Hypothalamus (tissue), 51 donors: Measurements from ENCODE around the gene MRPL48.
A peak's percentile ranks its signal among the peaks of the same experiment; 100 is the strongest.
"Not testable (repeated sequence)": the region's sequence is repeated elsewhere in the genome, so short reads cannot be mapped to it uniquely, and the experiment has no call there.

ENCODE experiments used
- DNase-seq, 51 donors: peaks; one replicate each; lab custom pipeline; 2025; lab: John Stamatoyannopoulos, UW

MRPL48 gene

DNA sequence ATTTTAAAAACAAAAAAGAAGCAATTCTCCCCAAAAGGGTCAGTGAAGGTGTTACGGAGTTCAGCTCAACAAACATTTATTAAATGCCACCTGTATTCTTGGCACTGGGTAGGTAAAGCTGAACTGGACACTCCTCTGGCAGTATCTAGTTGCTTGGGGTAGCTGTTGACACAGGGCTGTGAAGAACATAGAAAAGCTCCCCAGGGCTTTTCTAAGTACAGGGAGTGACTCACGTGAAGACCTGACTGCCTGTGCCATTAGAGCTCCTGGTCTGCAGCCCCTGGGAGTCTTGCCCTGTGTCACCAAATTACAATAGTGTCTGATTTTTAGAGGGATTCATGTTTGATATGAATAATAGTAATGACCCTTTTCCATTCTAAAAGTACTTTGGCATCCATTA lies 45.4 kb downstream of the MRPL48 start:
- no peak for DNase-seq

DNA sequence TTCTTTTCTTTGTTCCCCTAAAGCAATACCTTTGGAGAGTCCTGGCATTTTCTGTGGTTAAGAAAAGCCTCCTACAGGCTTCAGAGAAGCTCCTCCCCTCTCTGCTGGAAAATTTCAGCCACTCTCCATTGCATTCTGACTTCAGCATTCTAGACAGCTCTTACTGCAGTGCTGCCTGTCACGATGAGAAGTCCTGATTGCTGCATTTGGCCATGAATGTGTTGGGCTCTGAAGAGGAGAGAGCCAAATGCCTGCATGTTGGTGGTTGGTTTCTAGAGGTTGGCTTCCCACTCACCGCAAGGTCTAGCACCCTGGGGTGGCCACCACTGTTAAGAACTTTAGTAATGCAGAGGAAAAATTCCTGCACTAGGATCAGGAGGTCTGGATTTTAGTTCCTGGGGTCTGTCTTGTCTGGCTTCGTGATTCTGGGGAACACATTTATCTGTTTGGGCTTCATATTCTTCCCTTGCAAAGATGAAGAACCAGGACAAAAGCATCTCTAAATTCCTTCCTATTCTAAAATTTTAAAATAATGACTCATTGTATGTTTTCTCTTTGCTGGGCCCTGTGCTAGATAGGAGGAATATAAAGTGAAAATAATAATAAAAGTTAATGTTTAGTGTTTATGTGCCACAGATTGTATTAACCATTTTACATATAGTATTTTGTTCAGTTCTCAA lies 50.9 kb downstream of the MRPL48 start:
- peak in 4 of 51 donors; percentile 2 to 4 (median 4) for DNase-seq

DNA sequence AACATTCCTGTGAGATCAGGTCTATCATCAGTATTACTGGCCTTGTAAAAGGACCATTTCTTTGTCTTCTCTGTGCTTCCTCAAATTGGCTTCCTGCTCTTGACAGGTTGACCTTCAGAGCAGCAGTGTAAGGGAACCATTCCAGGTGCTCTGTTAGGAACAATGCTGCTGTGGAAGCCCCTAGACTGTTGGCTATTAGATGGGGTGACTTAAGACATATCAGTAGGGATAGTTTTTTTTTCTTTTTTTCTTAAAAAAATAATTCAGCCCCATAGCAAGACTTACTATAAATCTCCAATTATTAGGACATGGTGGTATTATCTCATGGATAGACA lies 51.4 kb downstream of the MRPL48 start:
- DNase-seq = no peak

DNA sequence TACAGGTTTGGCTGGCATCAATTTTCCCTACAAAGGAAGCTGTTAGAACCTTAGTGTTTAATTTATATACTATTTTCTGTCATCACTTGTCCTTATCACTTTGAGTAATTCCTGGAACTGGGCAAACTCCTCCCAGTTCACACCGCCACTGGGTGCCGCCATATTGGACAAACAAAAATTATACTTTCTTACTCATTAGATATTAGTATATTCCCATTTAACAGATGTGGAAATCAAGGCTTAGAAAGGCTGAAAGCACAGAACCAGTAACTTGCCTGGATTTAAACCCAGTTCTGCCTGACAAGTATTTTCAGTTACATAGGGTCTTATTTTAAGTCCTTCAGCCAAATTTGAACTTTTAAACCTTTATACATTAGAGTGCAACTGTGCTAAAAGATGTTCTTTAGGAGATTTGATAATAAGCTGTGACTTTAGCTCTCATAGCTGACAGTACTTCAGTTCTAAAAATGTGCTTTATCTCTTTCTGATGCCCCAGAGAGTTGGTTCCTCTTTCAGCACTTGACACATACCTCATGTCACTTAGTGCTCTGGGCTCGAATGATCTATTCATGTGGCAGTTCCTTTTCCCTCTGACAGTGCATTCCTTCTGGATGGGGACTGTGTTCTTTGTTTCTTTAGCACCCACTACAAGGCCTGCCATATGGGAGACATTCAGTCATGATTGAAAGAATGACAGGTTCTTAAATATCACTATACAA lies 63.5 kb downstream of the MRPL48 start:
- no peak for DNase-seq

DNA sequence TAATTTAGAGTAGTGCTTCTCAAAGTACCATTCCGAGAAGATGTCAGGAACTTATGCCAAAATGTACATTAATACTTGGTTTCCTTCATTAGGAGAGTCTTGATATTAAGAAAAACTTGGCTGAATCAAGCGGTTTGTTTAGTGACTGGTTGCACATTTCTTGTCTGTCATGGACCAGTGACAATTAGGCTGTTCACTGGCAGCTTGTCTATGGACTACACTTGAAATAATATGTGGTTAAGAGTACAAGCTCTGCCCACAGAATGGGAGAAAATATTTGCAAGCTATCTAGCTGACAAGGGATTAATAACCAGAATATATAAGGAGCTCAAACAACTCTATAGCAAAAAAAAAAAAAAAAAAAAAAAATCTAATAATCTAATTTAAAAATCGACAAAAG lies 64.4 kb downstream of the MRPL48 start:
- no peak for DNase-seq

DNA sequence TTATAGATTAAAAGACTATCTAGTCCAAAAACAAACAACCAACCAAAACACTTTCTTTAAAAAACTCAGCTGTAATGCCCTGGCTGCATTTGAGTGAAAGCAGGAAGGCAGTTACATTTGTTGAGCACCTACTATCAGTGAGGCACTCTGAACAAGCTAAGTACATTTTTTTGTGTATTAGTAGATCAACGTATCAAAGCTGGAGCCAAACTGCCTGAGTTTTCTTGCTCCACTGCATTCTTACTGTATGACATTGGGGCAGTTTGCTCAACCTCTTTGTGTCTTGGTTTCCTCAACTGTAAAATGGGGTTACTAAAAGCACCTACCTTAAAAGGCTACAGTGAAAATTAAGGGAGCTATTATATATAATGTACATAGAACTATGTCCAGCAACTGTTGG lies 67.0 kb downstream of the MRPL48 start:
- DNase-seq = no peak

DNA sequence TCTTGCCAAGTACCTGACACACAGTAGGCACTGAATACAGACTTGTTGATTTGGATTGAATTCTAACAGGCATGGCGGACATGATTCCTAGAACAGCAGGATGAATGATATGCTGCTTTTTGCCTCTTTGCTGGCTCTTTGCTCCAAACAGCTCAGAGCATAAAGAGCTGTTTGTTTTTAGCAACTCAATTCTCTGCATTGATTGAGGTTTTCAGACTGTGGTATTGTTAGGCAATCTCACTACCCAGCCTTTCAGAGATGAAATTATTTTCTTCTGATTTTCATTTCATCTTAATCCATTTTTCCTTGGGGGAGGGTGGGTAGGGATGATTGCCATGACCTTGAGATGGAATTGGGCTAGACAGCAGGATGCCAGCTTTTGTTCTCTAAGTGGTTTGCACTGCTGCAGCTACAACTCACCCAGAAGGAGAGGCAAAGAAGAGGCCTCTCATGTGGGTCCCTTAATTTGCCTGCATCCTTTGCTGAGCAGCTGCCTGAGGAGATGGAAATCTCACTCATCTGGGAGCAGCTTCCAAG lies 68.4 kb downstream of the MRPL48 start:
- DNase-seq = peak in 30 of 51 donors; percentile 4 to 90 (median 21)

DNA sequence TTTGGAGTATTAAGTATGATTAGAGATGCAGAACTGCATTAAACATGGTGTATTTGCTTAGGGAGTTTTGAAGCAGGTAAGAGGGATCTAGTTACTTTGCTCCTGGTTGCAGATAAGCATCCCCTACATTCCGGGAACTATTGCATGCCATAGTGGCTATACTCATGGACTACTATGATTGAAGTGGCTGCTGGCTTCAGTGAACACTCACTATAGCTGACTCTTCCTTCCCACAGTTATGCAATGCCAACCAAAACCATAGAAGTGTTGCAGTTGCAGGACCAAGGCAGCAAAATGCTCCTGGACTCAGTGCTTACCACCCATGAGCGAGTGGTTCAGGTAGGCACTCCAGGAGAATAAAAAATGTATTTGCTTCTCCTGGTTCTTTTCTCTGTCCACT lies 72.0 kb downstream of the MRPL48 start:
- no peak for DNase-seq

DNA sequence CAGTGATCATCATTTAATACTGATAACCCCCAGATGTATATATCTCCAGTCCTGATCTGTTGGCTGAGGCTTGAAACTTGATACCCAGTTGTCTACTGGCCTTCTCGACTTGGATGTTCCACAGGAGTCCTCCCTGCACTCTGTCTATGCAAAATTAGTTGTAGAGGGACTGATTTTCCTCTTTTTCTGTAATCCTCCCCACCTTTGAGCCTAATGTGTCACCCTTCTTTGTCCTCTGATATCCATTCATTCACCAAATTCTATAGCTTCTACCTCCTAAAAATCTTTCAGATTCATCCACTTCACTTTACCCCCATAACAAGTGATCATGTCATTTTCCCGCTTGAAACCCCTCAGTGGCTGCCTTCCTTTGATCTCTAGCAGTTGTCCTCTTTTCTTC lies 72.5 kb downstream of the MRPL48 start:
- no peak for DNase-seq

DNA sequence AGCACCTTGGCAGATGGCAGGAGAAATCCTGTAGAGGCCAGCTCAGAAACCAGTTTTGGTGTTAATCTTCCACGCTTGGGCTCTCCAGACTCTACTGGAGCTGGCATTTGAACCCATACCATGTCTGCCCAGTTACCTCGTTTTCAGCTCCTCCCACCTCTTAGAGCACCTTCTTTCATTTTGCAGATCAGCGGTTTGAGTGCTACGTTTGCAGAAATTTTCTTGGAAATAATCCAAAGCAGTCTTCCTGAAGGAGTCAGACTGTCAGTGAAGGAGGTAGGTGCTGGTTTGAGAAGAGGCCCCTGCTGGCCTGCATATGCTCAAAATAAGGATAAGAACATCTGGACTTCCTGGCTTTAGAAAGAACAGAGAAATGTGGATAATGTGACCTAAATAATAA lies 75.3 kb downstream of the MRPL48 start:
- no peak for DNase-seq

DNA sequence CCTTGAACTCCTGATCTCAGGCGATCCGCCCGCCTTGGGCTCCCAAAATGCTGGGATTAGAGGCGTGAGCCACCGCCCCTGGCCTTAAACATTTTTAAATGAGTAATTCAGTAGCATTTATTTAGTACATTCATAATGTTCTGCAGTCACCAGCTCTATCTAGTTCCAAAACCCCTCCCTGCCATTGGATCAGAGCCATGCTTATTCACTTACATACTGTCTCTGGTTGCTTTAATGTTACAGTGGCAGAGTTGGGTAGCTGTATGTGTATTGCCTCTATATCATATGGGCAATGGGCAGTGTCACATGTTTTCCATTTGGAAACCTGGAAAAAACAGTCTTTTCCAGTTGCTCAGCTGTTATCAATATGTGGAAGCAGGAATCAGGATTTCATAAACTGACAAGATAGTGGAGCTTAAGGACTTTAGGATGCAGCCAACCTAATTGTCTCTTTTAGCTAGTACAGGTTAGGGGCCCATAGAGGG lies 78.5 kb downstream of the MRPL48 start:
- no peak for DNase-seq

DNA sequence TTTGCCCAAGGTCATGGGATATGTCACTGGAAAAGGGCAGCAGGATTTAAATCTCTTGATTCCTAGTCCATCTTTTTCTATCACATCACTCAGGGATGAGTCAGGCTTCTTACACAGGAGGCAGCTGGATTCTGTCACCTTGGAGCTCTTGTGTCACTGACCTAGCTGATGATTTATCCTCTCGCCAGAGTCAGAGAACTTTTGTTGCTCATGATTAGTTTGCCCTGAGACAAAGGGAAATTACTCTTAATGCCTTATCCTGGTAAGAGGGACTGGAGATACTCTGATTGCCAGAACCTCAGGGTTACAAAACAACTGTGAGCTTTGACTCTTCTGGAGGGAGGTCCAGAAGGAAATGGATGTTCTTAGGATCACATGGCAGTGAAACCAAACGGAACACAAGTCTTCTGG lies 78.9 kb downstream of the MRPL48 start:
- DNase-seq = no peak

DNA sequence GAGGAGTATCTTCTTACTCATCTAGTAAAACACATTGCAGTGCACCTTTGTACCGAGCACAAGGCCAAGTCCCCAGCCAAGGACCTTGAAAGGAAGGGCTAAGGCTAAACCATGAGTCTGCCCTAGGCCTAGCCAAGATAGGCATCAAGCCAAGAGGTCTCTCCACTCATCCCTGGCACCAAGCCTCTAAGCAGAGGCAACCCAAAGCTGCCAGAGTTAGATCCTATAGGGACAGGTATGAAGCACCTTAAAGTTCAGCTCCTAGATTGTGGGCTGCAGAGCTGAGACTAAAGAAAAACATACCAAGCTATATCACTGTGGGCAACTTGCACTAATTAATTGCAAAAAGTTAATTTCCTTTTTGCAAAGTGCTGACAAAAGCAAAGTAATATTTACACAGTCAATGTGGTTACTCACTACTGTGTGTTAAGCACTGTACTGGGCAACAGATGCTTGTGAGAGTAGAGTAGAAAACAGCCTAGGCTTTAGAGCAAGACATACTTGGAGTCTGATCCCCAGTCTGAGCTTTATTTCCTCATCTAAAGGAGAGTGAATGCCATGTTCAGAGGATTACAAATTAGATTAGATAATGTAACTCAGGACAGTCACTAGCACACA lies 81.8 kb downstream of the MRPL48 start:
- DNase-seq = no peak

DNA sequence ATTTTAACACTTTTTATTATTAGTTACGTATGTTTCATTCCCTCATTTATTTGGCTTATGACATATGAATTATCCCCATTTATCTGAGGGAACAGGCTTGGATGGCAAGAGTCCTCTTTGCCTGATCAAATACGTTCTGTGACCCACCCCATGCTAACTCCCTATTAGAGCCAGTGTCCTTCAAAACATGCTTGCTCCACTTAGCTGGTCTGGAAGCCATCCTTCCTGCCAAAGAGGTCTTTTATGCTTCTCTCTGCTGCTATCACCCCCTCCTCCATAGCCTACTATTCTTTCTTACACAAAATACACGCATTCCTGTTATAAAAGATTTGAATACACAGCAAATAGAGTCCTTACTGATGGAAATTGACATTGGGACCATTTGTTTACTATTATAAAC lies 82.6 kb downstream of the MRPL48 start:
- DNase-seq = no peak

DNA sequence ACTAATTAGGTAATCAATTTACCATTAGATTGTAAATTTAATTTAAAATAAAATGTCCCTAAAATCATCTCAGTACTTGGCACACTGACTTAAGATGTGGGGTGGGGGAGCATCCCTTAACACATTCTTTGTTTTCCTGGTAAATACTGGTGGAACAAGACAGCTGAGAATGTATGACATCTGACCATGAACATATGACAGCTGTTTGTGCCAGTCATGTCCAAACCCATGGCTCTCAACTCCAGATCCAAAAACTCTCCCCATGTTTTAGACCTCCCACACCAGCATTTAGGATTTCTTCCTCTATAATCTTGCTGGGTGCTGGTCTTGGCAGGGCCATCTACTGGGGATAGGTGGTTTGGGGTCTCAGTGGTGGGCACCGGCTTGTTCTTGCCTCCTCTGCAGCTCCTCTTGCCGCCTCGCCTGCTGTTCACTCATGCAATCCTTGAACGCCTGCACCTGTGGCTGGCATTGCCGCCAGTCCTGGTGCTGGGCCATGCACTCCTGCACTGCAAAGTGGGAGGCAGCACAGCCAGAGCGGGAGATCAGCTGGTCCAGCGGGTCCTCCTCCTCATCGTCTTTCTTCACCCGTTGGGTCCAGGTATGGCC lies 85.2 kb downstream of the MRPL48 start:
- no peak for DNase-seq

DNA sequence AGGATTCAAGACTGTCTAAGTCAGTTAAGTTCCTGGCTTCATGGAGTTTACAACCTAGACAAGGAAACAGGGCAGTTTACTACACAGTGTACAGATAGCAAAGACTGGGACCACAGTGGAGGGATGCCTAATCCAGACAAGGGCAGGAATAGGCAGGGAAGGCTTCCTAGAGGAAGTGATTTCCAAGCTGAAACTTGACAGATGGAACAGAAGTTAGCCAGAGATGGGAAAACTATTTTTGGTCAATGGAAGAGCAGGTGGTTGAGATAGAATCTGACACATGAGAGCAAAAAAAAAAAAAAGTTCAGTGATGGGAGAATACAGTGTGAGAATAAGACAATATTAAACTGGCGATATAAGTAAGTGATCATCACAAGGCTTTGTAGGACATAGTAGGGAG lies 87.7 kb downstream of the MRPL48 start:
- DNase-seq = no peak

DNA sequence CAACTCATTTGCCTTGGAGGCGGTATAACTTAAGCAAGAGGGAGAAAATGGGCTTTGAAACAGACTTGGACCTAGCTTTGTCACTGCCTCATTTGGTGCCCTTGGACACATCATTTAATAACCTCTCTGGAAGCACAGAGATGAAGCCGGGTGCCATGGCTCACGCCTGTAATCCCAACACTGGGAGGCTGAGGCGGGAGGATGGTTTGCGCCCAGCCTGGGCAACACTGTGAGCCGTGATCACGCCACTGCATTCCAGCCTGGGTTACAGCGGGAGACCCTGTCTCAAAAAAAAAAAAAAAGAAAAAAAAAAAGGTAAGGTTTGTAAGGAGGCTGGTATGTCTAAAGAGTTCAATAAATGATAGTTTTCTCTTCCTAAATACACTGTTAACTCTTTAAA lies 88.2 kb downstream of the MRPL48 start:
- DNase-seq = no peak

DNA sequence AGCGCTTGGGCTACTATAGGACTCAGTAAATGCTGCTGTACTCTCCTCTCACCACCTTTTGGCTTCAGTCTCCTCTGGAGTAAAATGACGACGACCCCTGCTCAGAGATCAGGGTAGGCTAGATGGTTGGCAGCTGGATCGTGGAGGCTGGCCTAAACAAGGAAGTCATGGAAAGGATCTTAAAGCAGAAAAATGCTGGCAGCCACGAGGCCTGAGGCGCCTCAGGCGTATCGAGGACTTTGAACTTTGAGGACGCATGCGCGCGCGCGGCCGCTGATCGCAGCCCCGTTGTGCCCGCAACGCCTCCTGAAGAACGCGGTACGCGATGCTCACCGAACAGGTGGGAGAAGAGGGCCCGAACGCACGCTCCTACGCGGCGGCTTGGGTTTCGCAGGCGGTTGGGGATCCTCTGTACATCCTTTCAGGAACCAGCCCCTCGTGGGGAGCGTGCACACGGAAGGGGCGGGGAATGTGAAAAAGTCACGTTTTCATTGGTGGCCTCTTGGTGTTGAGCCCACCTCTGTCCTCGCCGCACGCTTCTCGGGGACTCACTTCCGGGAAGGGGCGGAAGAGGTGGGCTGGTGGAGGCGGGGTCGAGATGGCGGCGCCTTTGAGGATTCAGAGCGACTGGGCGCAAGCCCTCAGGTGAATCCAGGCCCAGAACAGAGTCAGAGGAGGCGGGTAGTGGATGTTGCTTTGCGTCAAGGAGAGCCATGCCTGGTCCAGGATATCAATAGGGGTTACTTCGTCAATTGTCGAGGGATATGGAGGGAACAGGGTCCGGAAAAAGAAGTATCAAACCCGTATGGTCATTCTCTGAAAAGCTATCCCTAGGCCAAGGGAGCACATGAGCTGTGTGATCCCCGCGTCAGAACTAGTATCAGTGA lies 89.0 kb downstream of the MRPL48 start, which contains the start of the genes COA4 and PAAF1:
Gene COA4, minus strand, starts transcription at position 423 of the 887 bp plus-strand sequence. CDS start 3,468 bp downstream, outside the sequence.
Gene PAAF1, plus strand, starts transcription at position 576 of the 887 bp plus-strand sequence. Its CDS starts 23 bp downstream, at position 599.
- DNase-seq = peak; percentile 61 to 97 (median 90)

DNA sequence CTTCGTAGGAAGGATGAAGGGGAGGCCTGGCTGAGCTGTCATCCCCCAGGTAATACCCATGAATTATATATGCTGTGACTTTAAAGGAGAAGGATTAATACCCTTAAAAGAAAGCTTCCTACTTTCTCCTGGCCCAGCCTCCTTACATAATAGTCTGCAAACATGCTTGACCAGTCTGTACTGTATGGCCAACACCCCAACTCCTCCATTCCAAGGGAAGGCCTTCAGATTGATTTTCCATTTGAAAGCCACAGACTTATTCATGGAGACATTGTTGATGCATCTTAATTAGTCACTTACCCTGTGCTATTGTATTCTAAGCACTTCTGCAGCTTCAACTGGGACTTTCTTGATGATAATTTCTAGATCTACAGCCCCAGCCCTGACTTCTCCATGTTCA lies 91.1 kb downstream of the MRPL48 start:
- no peak for DNase-seq

DNA sequence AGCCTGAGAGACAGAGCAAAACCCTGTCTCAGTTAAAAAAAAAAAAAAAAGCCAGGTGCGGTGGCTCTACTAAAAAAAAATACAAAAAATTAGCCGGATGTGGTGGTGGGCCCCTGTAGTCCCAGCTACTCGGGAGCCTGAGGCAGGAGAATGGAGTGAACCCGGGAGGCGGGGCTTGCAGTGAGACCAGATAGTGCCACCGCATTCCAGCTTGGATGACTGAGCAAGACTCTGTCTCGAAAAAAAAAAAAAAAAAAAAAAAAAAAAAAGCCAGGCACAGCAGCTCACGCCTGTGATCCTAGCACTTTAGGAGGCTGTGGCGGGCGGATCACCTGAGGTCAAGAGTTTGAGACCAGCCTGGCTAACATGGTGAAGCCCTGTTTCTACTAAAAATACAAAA lies 92.8 kb downstream of the MRPL48 start:
- DNase-seq = not testable (repeated sequence)
